Heart left ventricle (tissue), 13 donors: ENCODE data around the gene CMBL.

Experiments
- CTCF ChIP-seq, 12 donors: fragments of 200-600 bp; sonication (generic) in 4 of 12; IDR thresholded peaks; one replicate each; pipeline versions ENCODE4 v1.5.0 to v1.8.0; 2018 to 2022; ENCODE audit warnings: antibody characterized with exemption in 12 of 12, mild to moderate bottlenecking in 5 of 12
- POLR2A ChIP-seq, 2 donors: fragments of 450-650 bp; IDR thresholded peaks; one replicate each; pipeline ENCODE4 v1.6.1; 2017; ENCODE audit warnings: antibody characterized with exemption in 2 of 2, mild to moderate bottlenecking in 2 of 2, moderate library complexity in 2 of 2
- donor health status: ischemic (EF 13 %, LVEDD 7.1; RV severe dilation, severe dysfunction).
- donor health status: DM: no; HTN: yes; CAD: no.
- donor health status: DM: no; HTN: no; CAD: no.
- donor health status: ischemic (EF 25% LVEDD 6.9; RV normal size, moderate dysfunction).
- donor health status: ischemic (EF 25% LVEDD 5.7; RV mildly dilated, moderate dysfunction).
- donor health status: ischemic (EF 35%, LVEDD 5.7; RV mildly dilated, moderate dysfunction).
- donor health status: nonischemic (EF 11% LVEDD 7.7; RV severe dilation, severe dysfunction).
- donor health status: DM: yes; HTN: yes; CAD: no.
- donor health status: PGD.
- donor health status: ischemic (EF 29% LVEDD 5.4; RV normal size, mild dysfunction).
- donor health status: nonischemic (EF 23%, LVEDD 6.1; RV moderate dilation, normal function).

- TF ChIP-seq CTCF (IDR thresholded peaks at IDR 0.05) (no peak), POLR2A (IDR thresholded peaks at IDR 0.05) (no peak)
These were observed 43.1 kb downstream of the CMBL start for GRCh38 chr5:10264604-10265003.
